Measurements from ENCODE around the gene TOP3A.

Gene TOP3A

GRCh38 chr17:18252160-18252559 is 62.6 kb downstream of the TOP3A start:
- DNase-seq, result no peak

GRCh38 chr17:18251204-18251603 is 63.6 kb downstream of the TOP3A start:
- no peak for DNase-seq

- no peak for DNase-seq
These were observed 64.1 kb downstream of the TOP3A start for GRCh38 chr17:18250708-18251107.

GRCh38 chr17:18250259-18250658 is 64.5 kb downstream of the TOP3A start:
- DNase-seq, result no peak

GRCh38 chr17:18248811-18249210 is 66.0 kb downstream of the TOP3A start:
- no peak for DNase-seq

GRCh38 chr17:18248300-18248731 is 66.5 kb downstream of the TOP3A start:
- DNase-seq, result peak; percentile 48

GRCh38 chr17:18247613-18248001 is 67.2 kb downstream of the TOP3A start:
- DNase-seq, result no peak

- DNase-seq, result peak; percentile 52
These were observed 67.7 kb downstream of the TOP3A start for GRCh38 chr17:18246880-18247612.

GRCh38 chr17:18246109-18246725 is 68.6 kb downstream of the TOP3A start:
- no peak for DNase-seq

GRCh38 chr17:18245038-18245776 is 69.6 kb downstream of the TOP3A start:
- no peak for DNase-seq

- DNase-seq, result no peak
These were observed 73.4 kb downstream of the TOP3A start for GRCh38 chr17:18241229-18241871.

GRCh38 chr17:18240449-18240848 is 74.3 kb downstream of the TOP3A start:
- DNase-seq, result no peak

GRCh38 chr17:18238299-18238698 is 76.5 kb downstream of the TOP3A start:
- no peak for DNase-seq

- no peak for DNase-seq
These were observed 77.3 kb downstream of the TOP3A start for GRCh38 chr17:18237461-18237860.

- no peak for DNase-seq
These were observed 78.3 kb downstream of the TOP3A start for GRCh38 chr17:18236494-18236893.

GRCh38 chr17:18235743-18236256 is 79.0 kb downstream of the TOP3A start:
- no peak for DNase-seq

- DNase-seq, result no peak
These were observed 79.9 kb downstream of the TOP3A start for GRCh38 chr17:18234853-18235380.

- no peak for DNase-seq
These were observed 80.8 kb downstream of the TOP3A start for GRCh38 chr17:18233803-18234518.

GRCh38 chr17:18231164-18231563 is 83.6 kb downstream of the TOP3A start:
- DNase-seq, result no peak

- DNase-seq, result no peak
These were observed 84.3 kb downstream of the TOP3A start for GRCh38 chr17:18230288-18231141.

- DNase-seq, result no peak
These were observed 85.0 kb downstream of the TOP3A start for GRCh38 chr17:18229771-18230170.

Measured in NCI-H2171 (cell line).